ENCODE data around the gene CCDC91.

- TF ChIP-seq POLR2A (IDR thresholded peaks at IDR 0.05; ENCODE audit: low read depth, low read length) (no peak), POU2F2 (IDR thresholded peaks at IDR 0.05; ENCODE audit: low read depth, low read length) (no peak), POLR2AphosphoS5 (IDR thresholded peaks at IDR 0.05; ENCODE audit: low read depth, low read length) (no peak), SPI1 (IDR thresholded peaks at IDR 0.05; ENCODE audit: low read depth, low read length) (no peak), PAX5 (IDR thresholded peaks at IDR 0.05; ENCODE audit: insufficient read depth, low read length, severe bottlenecking) (no peak), TAF1 (IDR thresholded peaks at IDR 0.05; ENCODE audit: low read depth, low read length) (no peak)
Measured at GRCh38 chr12:28328967-28329366, 138.7 kb downstream of the CCDC91 start.
